Ishikawa (cell line): ENCODE data around the gene MAP1B.

Source experiments
- CEBPB ChIP-seq: IDR thresholded peaks from 2 replicates; pipeline ENCODE4 v1.6.1; 2012
- CREB1 ChIP-seq: IDR thresholded peaks from 2 replicates; pipeline ENCODE4 v1.6.1; 2012; ENCODE audit warnings: low read depth
- EGR1 ChIP-seq: IDR thresholded peaks from 2 replicates; pipeline ENCODE4 v1.6.1; 2012
- EP300 ChIP-seq: IDR thresholded peaks from 2 replicates; pipeline ENCODE4 v1.6.1; 2012; ENCODE audit warnings: borderline replicate concordance
- FOXM1 ChIP-seq: IDR thresholded peaks from 2 replicates; pipeline ENCODE4 v1.6.1; 2012; ENCODE audit warnings: low read depth, borderline replicate concordance
- MAX ChIP-seq: IDR thresholded peaks from 2 replicates; pipeline ENCODE4 v1.6.1; 2012
- NFIC ChIP-seq: IDR thresholded peaks from 2 replicates; pipeline ENCODE4 v1.6.1; 2012
- RAD21 ChIP-seq: IDR thresholded peaks from 2 replicates; pipeline ENCODE4 v1.6.1; 2012; ENCODE audit warnings: low read depth
- TAF1 ChIP-seq: IDR thresholded peaks from 2 replicates; pipeline ENCODE4 v1.6.1; 2012; ENCODE audit warnings: low read depth, mild to moderate bottlenecking
- TCF12 ChIP-seq: IDR thresholded peaks from 2 replicates; pipeline ENCODE4 v1.6.1; 2012; ENCODE audit warnings: low read depth
- YY1 ChIP-seq: IDR thresholded peaks from 2 replicates; pipeline ENCODE4 v1.6.1; 2012; ENCODE audit warnings: low read depth
- ZBTB7A ChIP-seq: IDR thresholded peaks from 2 replicates; pipeline ENCODE4 v1.6.1; 2012; ENCODE audit warnings: low read depth
- TF ChIP-seq, protein P1 (sequence below): IDR thresholded peaks from 2 replicates; pipeline ENCODE4 v1.6.1; 2012; ENCODE audit warnings: low read depth, mild to moderate bottlenecking

DNA sequence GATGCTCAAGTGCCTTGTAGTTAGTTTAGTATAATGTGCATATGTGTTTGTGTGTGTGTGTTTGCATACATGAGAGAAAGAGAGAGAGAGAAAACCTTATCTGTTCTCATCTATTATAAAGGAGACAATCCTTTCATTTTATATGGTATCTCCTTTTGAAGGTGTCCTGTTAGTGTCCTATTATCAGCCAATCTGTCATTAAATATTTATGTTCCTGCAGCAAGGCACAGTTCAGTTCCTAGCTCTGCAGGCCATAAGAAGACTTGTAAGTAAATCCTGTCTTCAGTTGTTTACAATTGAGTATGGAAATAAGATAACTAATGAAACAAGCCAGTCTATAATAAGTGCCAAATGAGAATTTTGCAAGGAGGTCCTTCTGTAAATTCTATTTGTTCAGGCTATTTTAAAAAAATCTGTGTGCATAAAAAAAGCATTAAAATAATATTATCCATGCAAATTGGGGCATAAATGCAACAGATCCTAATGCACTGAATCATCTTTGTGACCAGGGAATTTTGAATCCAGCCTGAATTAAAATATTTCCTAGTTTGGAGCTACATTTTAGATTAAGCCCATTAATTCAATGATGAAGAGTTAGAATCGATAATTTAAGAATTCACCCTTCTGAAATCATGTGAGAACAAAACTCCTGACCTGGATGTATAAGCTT lies 18.1 kb downstream of the MAP1B start:
- no peak for TF ChIP-seq NFIC
- TF ChIP-seq, protein P1, sequence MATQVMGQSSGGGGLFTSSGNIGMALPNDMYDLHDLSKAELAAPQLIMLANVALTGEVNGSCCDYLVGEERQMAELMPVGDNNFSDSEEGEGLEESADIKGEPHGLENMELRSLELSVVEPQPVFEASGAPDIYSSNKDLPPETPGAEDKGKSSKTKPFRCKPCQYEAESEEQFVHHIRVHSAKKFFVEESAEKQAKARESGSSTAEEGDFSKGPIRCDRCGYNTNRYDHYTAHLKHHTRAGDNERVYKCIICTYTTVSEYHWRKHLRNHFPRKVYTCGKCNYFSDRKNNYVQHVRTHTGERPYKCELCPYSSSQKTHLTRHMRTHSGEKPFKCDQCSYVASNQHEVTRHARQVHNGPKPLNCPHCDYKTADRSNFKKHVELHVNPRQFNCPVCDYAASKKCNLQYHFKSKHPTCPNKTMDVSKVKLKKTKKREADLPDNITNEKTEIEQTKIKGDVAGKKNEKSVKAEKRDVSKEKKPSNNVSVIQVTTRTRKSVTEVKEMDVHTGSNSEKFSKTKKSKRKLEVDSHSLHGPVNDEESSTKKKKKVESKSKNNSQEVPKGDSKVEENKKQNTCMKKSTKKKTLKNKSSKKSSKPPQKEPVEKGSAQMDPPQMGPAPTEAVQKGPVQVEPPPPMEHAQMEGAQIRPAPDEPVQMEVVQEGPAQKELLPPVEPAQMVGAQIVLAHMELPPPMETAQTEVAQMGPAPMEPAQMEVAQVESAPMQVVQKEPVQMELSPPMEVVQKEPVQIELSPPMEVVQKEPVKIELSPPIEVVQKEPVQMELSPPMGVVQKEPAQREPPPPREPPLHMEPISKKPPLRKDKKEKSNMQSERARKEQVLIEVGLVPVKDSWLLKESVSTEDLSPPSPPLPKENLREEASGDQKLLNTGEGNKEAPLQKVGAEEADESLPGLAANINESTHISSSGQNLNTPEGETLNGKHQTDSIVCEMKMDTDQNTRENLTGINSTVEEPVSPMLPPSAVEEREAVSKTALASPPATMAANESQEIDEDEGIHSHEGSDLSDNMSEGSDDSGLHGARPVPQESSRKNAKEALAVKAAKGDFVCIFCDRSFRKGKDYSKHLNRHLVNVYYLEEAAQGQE, result no peak
- TF ChIP-seq YY1, result no peak
- TF ChIP-seq MAX, result no peak
- TF ChIP-seq CEBPB, result no peak
- no peak for TF ChIP-seq EGR1
- no peak for TF ChIP-seq RAD21
- no peak for TF ChIP-seq ZBTB7A
- TF ChIP-seq FOXM1, result no peak
- no peak for TF ChIP-seq EP300
- TF ChIP-seq TAF1, result no peak
- no peak for TF ChIP-seq TCF12
- no peak for TF ChIP-seq CREB1
